GM12873 (cell line): ENCODE results near the gene COPZ1.

Experiments used
- CTCF ChIP-seq: IDR thresholded peaks from 2 replicates; pipeline ENCODE4 v1.5.1; 2012; ENCODE audit warnings: low read depth, mild to moderate bottlenecking, moderate library complexity, low read length, control low read depth; ENCODE audit not compliant: insufficient read depth; ENCODE audit errors: missing control alignments

Gene COPZ1

GRCh38 chr12:54390176-54390667 lies 65.3 kb downstream of the COPZ1 start:
- TF ChIP-seq CTCF = no peak

- peak; percentile 49 for TF ChIP-seq CTCF
These were observed 66.0 kb downstream of the COPZ1 start for GRCh38 chr12:54390668-54391551.

GRCh38 chr12:54392485-54393206 lies 67.7 kb downstream of the COPZ1 start:
- TF ChIP-seq CTCF = no peak

DNA sequence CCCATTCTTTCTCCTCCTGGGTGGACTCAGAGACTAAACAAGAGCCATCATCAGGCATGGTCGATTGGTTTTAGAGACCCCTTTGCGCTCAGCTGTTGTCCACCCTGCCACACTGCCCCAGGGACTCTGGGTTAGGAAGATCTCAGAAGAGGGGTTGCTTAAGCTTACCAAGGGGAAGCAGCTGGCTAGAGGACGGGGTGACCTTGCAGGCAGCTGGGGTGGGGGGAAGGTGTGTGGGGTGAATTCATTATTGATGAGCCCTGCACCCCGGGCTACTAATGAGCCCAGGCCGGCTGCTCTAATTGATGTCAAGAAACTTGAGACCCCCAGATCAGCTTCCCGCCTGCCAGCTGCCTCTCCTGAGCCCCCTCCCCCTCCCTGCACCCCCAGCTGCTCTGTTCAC lies 68.3 kb downstream of the COPZ1 start:
- TF ChIP-seq CTCF = no peak

DNA sequence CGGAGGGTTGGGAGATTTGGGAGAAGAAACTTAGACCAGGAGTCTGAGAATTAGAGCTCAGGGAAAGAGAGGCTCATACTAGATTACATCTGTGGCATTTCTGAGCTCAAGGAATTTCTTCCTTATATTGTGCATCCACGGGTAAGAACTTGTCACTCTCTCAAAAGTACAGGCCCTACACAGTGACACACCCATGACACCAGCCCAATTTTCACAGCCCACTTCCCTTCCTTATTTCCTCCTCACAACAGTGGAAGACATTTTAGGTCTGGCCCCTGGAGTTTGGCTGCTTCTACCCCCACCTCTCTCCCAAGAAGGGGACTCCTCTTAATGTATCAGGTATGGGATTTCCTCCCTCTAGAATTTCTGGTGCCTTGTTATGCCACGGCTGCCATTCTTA lies 68.8 kb downstream of the COPZ1 start:
- TF ChIP-seq CTCF = no peak

DNA sequence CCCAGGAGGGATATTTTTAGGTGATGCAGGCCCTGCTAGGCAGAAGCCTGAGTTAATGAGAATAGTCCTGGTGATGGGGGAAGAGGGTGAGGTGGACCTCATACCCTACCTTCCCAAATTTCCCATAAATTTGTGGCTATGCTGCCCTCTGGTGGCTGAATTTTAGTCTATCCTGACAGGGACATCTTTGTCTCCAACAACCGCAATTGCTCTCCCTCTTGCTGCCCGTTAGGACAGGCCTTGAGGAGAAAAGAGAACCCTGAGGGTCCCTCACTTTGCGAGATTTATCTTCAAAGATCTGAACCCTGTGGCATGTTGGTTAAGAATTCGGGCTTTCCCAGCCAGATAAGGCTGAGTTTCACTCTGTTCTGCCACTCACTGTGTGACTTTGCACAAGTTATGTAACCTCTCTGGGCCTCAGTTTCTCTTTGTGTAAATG lies 69.4 kb downstream of the COPZ1 start:
- peak; percentile 79 for TF ChIP-seq CTCF

GRCh38 chr12:54394986-54395385 lies 70.1 kb downstream of the COPZ1 start:
- no peak for TF ChIP-seq CTCF
